Muscle of leg (tissue), 11 donors: ENCODE measurements around the gene NPC1. TPM values are rescaled to one million over a fixed set of nuclear protein-coding genes. Genes with fewer than 3 reads are reported as not detected.

Experiments
- DNase-seq: peaks from one replicate; pipeline ENCODE4 v3.0.0; 2013
- H3K27ac ChIP-seq: one replicate; pipeline ENCODE4 v1.5.1; 2013; ENCODE audit warnings: mild to moderate bottlenecking, low read length, control low read depth
- H3K27me3 ChIP-seq: one replicate; pipeline ENCODE4 v1.6.1; 2013; ENCODE audit warnings: low read length; ENCODE audit not compliant: control insufficient read depth, insufficient read depth
- H3K36me3 ChIP-seq: one replicate; pipeline ENCODE4 v1.6.1; 2013; ENCODE audit warnings: low read length; ENCODE audit not compliant: control insufficient read depth, insufficient read depth
- H3K4me1 ChIP-seq: one replicate; pipeline ENCODE4 v1.6.1; 2013; ENCODE audit warnings: low read length; ENCODE audit not compliant: control insufficient read depth, insufficient read depth
- H3K4me3 ChIP-seq: one replicate; pipeline ENCODE4 v1.5.1; 2013; ENCODE audit warnings: low read length, control low read depth
- H3K9me3 ChIP-seq: replicated peaks from 2 replicates; pipeline ENCODE4 v1.6.1; 2013; ENCODE audit warnings: low read depth, low read length; ENCODE audit not compliant: control insufficient read depth
- WGBS: methylation state at CpG from one replicate; pipeline ENCODE4 v1.1.5; 2013; ENCODE audit warnings: missing lambda C conversion rate; ENCODE audit not compliant: insufficient coverage; 5-methylcytosine and 5-hydroxymethylcytosine counted together
- polyA plus RNA-seq, 8 donors: library from polyadenylated mRNA; unstranded; fragments of 120-200 nt; gene quantifications; one replicate each; pipeline versions ENCODE4 v1.2.1 to v1.2.3, GENCODE V29; 2013; ENCODE audit warnings: inconsistent platforms in 1 of 8, low replicate concordance in 1 of 8; ENCODE audit not compliant: insufficient read length in 8 of 8, insufficient read depth in 1 of 8
- total RNA-seq: library from RNA; stranded (reverse); fragments of 120-200 nt; gene quantifications from one replicate; pipeline ENCODE4 v1.2.4, GENCODE V29; 2013

The NPC1 gene
- total and polyA plus RNA-seq, 9 donors = 17.9 to 29.2 (median 25.3) TPM

DNA sequence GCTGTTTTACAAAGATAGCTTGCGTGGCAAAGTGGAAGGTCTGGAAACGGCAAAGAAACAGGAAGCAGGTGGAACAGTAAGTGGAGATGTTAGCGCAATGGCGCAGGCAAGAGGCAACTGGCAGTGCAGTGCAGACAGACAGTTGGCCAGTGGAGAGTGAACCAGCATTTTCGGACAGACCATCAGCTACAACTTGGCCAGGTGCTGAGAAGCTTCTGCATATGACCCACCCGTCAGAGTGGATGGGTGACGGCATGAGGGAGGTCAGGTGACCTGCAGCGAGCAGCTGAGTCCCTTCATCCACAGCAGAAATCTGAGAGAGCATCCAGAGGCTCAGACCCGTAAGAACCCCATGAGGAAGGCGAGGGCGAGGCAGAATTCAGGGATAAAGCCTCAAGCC is 33.8 kb downstream of the NPC1 start:
- peak overlapping the region; percentile 91 for H3K27ac ChIP-seq
- H3K36me3 ChIP-seq = peaks cover 68% of the 10 kb centered on the region
- DNase-seq = peak; percentile 57
- 81% methylated on average over 11 of the region's 11 CpGs for WGBS
- no peaks in the 10 kb centered on the region for H3K9me3 ChIP-seq
- no peaks in the 10 kb centered on the region for H3K27me3 ChIP-seq
- no peak overlapping the region for H3K4me3 ChIP-seq
- H3K4me1 ChIP-seq = peaks cover 28% of the 10 kb centered on the region

DNA sequence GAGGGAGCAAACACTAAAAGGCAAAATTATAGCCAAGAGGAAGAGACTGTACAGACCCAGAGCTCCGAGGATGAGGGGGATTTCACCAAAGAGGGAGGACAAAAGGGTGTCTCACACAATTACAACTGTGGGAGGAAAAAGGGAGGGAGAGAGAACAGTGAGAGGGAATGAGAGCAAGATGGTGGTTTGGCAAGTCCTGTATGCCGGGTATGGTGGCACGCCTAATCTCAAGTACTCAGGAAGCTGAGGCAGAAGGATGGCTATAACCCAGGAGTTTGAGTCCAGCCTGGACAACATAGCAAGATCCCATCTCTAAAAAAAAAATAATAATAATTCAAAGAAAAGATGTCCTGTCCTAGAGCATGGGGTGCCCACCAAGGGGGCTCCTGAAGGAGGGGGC is 34.3 kb downstream of the NPC1 start:
- no peaks in the 10 kb centered on the region for H3K27me3 ChIP-seq
- peaks cover 28% of the 10 kb centered on the region for H3K4me1 ChIP-seq
- 88% methylated on average over 1 of the region's 3 CpGs for WGBS
- DNase-seq = no peak
- H3K9me3 ChIP-seq = no peaks in the 10 kb centered on the region
- no peak overlapping the region for H3K4me3 ChIP-seq
- H3K27ac ChIP-seq = peak overlapping the region; percentile 91
- H3K36me3 ChIP-seq = peaks cover 68% of the 10 kb centered on the region

DNA sequence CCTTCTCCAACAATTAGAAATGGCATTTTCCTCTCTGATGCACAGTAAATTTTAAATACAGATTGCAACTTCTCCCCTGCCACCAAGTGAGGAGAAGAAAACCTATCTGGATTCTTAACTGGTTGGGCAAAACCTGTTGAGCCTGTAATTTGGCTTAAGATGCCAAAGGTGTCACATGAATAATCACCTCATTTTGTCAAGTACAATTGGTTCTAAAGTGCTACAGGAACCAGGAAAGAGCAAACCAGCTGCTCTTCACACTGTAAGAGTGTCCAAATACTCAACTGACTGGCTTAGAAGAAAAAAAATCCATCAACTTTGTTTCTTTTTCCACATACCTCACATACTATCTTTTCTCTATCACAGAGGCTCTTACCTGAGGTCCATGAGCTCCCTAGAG is 35.4 kb downstream of the NPC1 start:
- Histone ChIP-seq H3K4me3 (no peak overlapping the region), H3K4me1 (peaks cover 28% of the 10 kb centered on the region), H3K9me3 (no peaks in the 10 kb centered on the region), H3K36me3 (peaks cover 66% of the 10 kb centered on the region), H3K27me3 (no peaks in the 10 kb centered on the region), H3K27ac (no peak overlapping the region)
- no peak for DNase-seq

DNA sequence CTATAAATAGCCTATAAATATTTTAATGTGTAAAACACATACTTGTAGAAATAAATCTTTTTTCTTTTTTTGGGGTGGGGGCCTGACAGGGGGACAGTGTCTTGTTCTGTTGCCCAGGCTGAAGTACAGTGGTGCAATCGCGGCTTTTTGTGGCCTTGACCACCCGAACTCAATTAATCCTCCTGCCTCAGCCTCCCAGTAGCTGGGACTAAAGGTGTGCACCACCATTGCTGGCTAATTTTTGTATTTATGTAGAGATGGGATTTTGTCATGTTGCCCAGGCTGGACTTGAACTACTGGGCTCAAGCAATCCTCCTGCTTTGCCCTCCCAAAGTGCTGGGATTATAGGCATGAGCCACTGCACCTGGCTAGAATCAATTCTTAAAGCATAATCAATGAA is 37.6 kb downstream of the NPC1 start:
- H3K4me1 ChIP-seq = peaks cover 22% of the 10 kb centered on the region
- WGBS = no CpG with 5 or more reads among the region's 3 CpGs
- H3K4me3 ChIP-seq = no peak overlapping the region
- H3K27ac ChIP-seq = no peak overlapping the region
- H3K9me3 ChIP-seq = no peaks in the 10 kb centered on the region
- peaks cover 64% of the 10 kb centered on the region for H3K36me3 ChIP-seq
- DNase-seq = no peak
- no peaks in the 10 kb centered on the region for H3K27me3 ChIP-seq

DNA sequence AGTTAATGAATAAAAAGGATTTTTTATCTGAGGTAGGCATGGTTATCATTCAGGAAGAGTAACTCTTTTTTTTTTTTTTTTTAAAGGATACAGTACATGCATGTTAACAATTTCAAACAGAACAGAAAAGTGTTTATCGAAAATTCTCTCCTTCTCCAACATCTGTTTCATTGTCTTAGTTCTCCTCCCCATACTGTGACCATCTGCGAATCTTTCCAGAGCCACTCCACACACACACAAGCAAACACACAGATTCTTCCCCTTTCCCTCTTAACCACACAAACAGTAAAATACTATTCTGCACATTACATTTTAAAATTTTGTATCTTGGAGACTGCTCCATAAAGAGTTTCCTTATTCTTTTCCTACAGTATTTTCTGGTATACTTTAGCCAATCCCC is 38.0 kb downstream of the NPC1 start:
- peak; percentile 30 for DNase-seq
- Histone ChIP-seq H3K9me3 (no peaks in the 10 kb centered on the region), H3K36me3 (peaks cover 65% of the 10 kb centered on the region), H3K27me3 (no peaks in the 10 kb centered on the region), H3K4me1 (peaks cover 17% of the 10 kb centered on the region), H3K27ac (no peak overlapping the region), H3K4me3 (no peak overlapping the region)
- WGBS = 95% methylated on average over 2 of the region's 2 CpGs

DNA sequence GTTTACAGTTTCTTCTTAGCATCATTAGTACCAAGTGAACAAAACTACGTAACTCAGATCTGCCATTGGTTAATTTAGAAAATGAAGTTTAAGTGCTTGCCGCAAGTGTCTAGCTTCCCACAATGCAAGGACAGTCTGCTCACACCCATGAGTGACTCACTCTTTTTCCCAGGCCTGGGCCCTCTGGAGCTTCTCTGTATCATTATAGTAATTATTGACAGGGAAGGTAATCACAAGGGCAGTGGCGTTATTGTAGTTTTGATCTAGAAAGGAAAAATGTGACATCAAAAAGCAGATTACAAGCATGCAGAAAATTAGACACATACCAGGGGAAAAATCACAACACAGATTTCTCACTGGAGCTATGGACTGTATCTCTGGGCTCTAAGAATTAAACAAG is 38.5 kb downstream of the NPC1 start:
- peaks cover 13% of the 10 kb centered on the region for H3K4me1 ChIP-seq
- no peak for DNase-seq
- WGBS = no CpG with 5 or more reads among the region's 3 CpGs
- no peak overlapping the region for H3K27ac ChIP-seq
- no peaks in the 10 kb centered on the region for H3K27me3 ChIP-seq
- H3K9me3 ChIP-seq = no peaks in the 10 kb centered on the region
- H3K36me3 ChIP-seq = peaks cover 67% of the 10 kb centered on the region
- H3K4me3 ChIP-seq = no peak overlapping the region

DNA sequence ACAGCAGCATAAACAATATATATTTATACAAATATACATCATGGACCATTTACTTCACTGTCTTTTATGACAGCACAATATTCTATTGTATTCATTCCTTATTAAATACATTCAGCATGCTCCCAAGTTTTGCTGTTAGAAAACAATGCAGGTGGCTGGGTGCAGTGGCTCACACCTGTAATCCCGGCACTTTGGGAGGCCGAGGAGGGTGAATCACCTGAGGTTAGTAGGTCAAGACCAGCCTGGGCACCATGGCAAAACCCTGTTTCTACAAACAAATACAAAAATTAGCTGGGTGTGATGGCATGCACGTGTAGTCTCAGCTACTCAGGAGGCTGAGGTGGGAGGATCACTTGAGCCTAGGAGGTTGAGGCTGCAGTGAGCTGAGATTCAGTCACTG is 39.0 kb downstream of the NPC1 start:
- no peak overlapping the region for H3K27ac ChIP-seq
- H3K36me3 ChIP-seq = peaks cover 67% of the 10 kb centered on the region
- no peaks in the 10 kb centered on the region for H3K27me3 ChIP-seq
- no peaks in the 10 kb centered on the region for H3K9me3 ChIP-seq
- no peak for DNase-seq
- H3K4me3 ChIP-seq = no peak overlapping the region
- H3K4me1 ChIP-seq = peaks cover 9% of the 10 kb centered on the region
- 100% methylated on average over 1 of the region's 3 CpGs for WGBS

DNA sequence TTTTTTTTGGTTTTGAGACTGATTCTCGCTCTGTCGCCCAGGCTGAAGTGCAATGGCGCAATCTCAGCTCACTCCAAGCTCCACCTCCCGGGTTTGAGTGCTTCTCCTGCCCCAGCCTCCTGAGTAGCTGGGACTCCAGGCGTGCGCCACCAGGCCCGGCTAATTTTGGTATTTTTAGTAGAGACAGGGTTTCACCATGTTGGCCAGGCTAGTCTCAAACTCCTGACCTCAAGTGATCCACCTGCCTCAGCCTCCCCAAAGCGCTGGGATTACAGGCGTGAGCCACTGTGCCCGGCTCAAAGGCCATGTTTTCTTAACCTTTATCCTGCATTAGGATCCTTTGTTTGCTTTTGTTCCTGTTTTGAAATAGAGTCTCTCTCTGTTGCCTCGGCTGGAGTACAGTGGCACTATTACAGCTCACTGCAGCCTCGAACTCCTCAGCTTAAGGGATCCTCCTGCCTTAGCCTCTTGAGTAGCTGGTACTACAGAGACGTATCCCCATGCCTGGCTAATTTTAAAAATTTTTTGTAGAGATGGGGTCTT is 41.0 kb downstream of the NPC1 start:
- no peak overlapping the region for H3K4me3 ChIP-seq
- H3K27me3 ChIP-seq = no peaks in the 10 kb centered on the region
- peaks cover 6% of the 10 kb centered on the region for H3K4me1 ChIP-seq
- H3K9me3 ChIP-seq = no peaks in the 10 kb centered on the region
- peaks cover 71% of the 10 kb centered on the region for H3K36me3 ChIP-seq
- no peak overlapping the region for H3K27ac ChIP-seq
- WGBS = 100% methylated on average over 4 of the region's 13 CpGs
- no peak for DNase-seq

DNA sequence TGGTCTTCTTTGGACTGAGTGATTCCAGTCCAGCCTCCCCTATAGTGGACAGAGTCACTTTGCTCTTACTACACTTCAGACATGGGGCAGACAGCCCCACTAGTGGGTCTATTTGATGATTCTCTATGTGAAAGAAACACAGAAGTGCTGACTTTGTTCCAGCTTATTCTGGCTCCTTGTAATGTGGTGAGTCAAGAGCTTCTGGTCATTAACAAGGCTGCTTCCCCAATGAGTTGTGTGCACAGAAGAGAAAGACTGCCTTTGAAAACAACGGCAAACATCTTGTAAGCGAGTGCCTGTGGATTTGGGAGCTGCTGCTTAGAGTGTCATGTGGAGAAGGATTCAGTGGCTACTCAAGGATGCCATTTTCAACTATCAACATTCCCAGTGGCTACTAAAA is 43.8 kb downstream of the NPC1 start:
- peaks cover 85% of the 10 kb centered on the region for H3K36me3 ChIP-seq
- H3K4me1 ChIP-seq = peaks cover 24% of the 10 kb centered on the region
- no peaks in the 10 kb centered on the region for H3K27me3 ChIP-seq
- no peak overlapping the region for H3K27ac ChIP-seq
- peak; percentile 28 for DNase-seq
- H3K9me3 ChIP-seq = no peaks in the 10 kb centered on the region
- H3K4me3 ChIP-seq = no peak overlapping the region
- no CpG with 5 or more reads among the region's 2 CpGs for WGBS

DNA sequence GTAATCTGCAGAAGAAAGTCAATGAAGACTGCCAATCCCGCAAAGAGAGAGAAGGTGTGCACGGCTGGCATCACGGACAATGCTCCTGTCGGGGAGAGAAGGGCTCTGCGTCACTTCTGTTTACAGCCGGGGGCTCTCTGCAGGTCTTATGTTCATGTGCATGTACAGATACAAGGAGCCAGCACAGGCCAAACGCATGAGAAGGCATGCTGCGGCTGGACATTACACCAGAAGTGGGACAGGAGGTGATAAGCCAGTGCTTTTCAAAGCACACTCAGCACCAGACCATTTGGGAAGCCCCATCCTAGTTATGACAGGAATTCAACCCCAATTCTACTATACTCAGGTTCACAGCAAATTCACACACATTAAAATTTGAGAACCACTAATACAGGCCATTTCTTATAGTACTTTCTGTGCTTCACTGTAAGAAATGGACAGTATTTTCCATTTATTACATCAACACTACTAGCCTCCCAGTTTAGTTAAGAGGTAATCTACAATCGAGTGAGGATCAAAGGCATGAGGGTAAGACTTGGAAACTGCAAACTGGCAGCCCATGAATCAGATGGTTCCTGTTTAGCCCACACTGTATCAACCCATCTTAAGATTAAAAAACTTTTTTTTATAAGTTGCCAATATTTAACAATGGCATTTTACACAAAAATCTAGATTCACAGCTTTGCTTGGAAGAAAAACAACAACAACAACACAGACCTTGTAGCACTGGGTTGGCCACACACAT is 44.8 kb downstream of the NPC1 start:
- H3K4me3 ChIP-seq = no peak overlapping the region
- no peak overlapping the region for H3K27ac ChIP-seq

More for the DNA sequence above, 44.8 kb downstream of the NPC1 start:
- no peak for DNase-seq
- peaks cover 34% of the 10 kb centered on the region for H3K4me1 ChIP-seq
- WGBS = 87% methylated on average over 6 of the region's 9 CpGs
- no peaks in the 10 kb centered on the region for H3K9me3 ChIP-seq
- H3K27me3 ChIP-seq = no peaks in the 10 kb centered on the region
- peaks cover 84% of the 10 kb centered on the region for H3K36me3 ChIP-seq
